ENCODE measurements around the gene SAMD4A. TPM values are rescaled to one million over a fixed set of nuclear protein-coding genes. Genes with fewer than 3 reads are reported as not detected.

Gene SAMD4A
- total RNA-seq, 2 experiments from 2014 or later: 1.0 to 1.2 TPM

- Mint-ChIP-seq H3K9me3 (peaks cover 15% of the 10 kb centered on the region), H3K4me1 (peaks cover 19% of the 10 kb centered on the region), H3K36me3 (ENCODE audit: low read depth) (peaks cover 18% of the 10 kb centered on the region), H3K4me3 (no peak overlapping the region), H3K27ac (no peak overlapping the region), H3K27me3 (peaks cover 36% of the 10 kb centered on the region)
- CTCF ChIA-PET: interaction anchor here (0.6 to 10.1 kb wide), 6 partner anchors 94 to 233 kb away, joined by 3 to 238 read pairs (median 4); no protein-coding TSS in a partner anchor
- POLR2A ChIA-PET: no interaction called here
- no peak for DNase-seq
Observed at GRCh38 chr14:54568821-54569595, 2.1 kb downstream of the SAMD4A start.

GRCh38 chr14:54570047-54570446 lies 3.1 kb downstream of the SAMD4A start:
- peaks cover 18% of the 10 kb centered on the region for H3K36me3 Mint-ChIP-seq (ENCODE audit: low read depth)
- POLR2A ChIA-PET: no interaction called here
- CTCF ChIA-PET: interaction anchor here (1.9 to 10.1 kb wide), 3 partner anchors 121 to 205 kb away, joined by 4 to 238 read pairs (median 25); no protein-coding TSS in a partner anchor

GRCh38 chr14:54570631-54571415 lies 3.9 kb downstream of the SAMD4A start:
- Mint-ChIP-seq H3K4me3 (no peak overlapping the region), H3K27ac (no peak overlapping the region), H3K36me3 (ENCODE audit: low read depth) (peaks cover 18% of the 10 kb centered on the region), H3K27me3 (peaks cover 28% of the 10 kb centered on the region), H3K9me3 (peaks cover 15% of the 10 kb centered on the region), H3K4me1 (peaks cover 10% of the 10 kb centered on the region)
- POLR2A ChIA-PET: no interaction called here
- no peak for DNase-seq
- CTCF ChIA-PET: interaction anchor here (4.5 kb wide), 1 partner anchor 203 kb away, joined by 25 read pairs; no protein-coding TSS in a partner anchor

More at GRCh38 chr14:54570047-54570446, 3.1 kb downstream of the SAMD4A start:
- no peak overlapping the region for H3K4me3 Mint-ChIP-seq
- peaks cover 15% of the 10 kb centered on the region for H3K9me3 Mint-ChIP-seq
- H3K27ac Mint-ChIP-seq: no peak overlapping the region
- peaks cover 28% of the 10 kb centered on the region for H3K27me3 Mint-ChIP-seq
- DNase-seq: no peak
- peaks cover 11% of the 10 kb centered on the region for H3K4me1 Mint-ChIP-seq

GRCh38 chr14:54572316-54572715 lies 5.4 kb downstream of the SAMD4A start:
- peaks cover 31% of the 10 kb centered on the region for H3K27me3 Mint-ChIP-seq
- POLR2A ChIA-PET: no interaction called here

GRCh38 chr14:54574528-54574927 lies 7.6 kb downstream of the SAMD4A start:
- H3K27me3 Mint-ChIP-seq: peaks cover 18% of the 10 kb centered on the region
- CTCF ChIA-PET: interaction anchor here (1.6 to 4.5 kb wide), 4 partner anchors 8 to 199 kb away, joined by 3 to 25 read pairs (median 4); partner anchors contain the start of gene SAMD4A

More at GRCh38 chr14:54572316-54572715, 5.4 kb downstream of the SAMD4A start:
- H3K4me3 Mint-ChIP-seq: no peak overlapping the region
- H3K27ac Mint-ChIP-seq: no peak overlapping the region
- no peak for DNase-seq
- peaks cover 8% of the 10 kb centered on the region for H3K4me1 Mint-ChIP-seq
- CTCF ChIA-PET: interaction anchor here (4.5 kb wide), 1 partner anchor 201 kb away, joined by 25 read pairs; no protein-coding TSS in a partner anchor
- peaks cover 18% of the 10 kb centered on the region for H3K36me3 Mint-ChIP-seq (ENCODE audit: low read depth)
- H3K9me3 Mint-ChIP-seq: peaks cover 15% of the 10 kb centered on the region

GRCh38 chr14:54577494-54577893 lies 10.6 kb downstream of the SAMD4A start:
- ChIA-PET POLR2A (no interaction called here), CTCF (interaction anchor here (1.4 to 2.0 kb wide), 2 partner anchors 12 to 197 kb away, joined by 4 read pairs; no protein-coding TSS in a partner anchor)
- Mint-ChIP-seq H3K4me3 (no peak overlapping the region), H3K27ac (no peak overlapping the region), H3K9me3 (peaks cover 9% of the 10 kb centered on the region), H3K27me3 (peaks cover 10% of the 10 kb centered on the region), H3K36me3 (ENCODE audit: low read depth) (peaks cover 11% of the 10 kb centered on the region), H3K4me1 (no peaks in the 10 kb centered on the region)
- DNase-seq: no peak

More at GRCh38 chr14:54574528-54574927, 7.6 kb downstream of the SAMD4A start:
- Mint-ChIP-seq H3K4me3 (no peak overlapping the region), H3K9me3 (peaks cover 15% of the 10 kb centered on the region), H3K36me3 (ENCODE audit: low read depth) (peaks cover 18% of the 10 kb centered on the region), H3K4me1 (peaks cover 2% of the 10 kb centered on the region), H3K27ac (no peak overlapping the region)
- POLR2A ChIA-PET: no interaction called here
- DNase-seq: no peak

- peaks cover 7% of the 10 kb centered on the region for H3K9me3 Mint-ChIP-seq
- H3K27me3 Mint-ChIP-seq: peaks cover 10% of the 10 kb centered on the region
- H3K4me3 Mint-ChIP-seq: no peak overlapping the region
- ChIA-PET POLR2A (no interaction called here), CTCF (interaction anchor here (1.4 to 2.0 kb wide), 2 partner anchors 12 to 196 kb away, joined by 4 read pairs; no protein-coding TSS in a partner anchor)
- H3K36me3 Mint-ChIP-seq (ENCODE audit: low read depth): peaks cover 8% of the 10 kb centered on the region
- H3K4me1 Mint-ChIP-seq: no peaks in the 10 kb centered on the region
- H3K27ac Mint-ChIP-seq: no peak overlapping the region
- no peak for DNase-seq
Observed at GRCh38 chr14:54577977-54578376, 11.0 kb downstream of the SAMD4A start.

- DNase-seq: no peak
- H3K4me3 Mint-ChIP-seq: no peak overlapping the region
- no peaks in the 10 kb centered on the region for H3K36me3 Mint-ChIP-seq (ENCODE audit: low read depth)
- POLR2A ChIA-PET: no interaction called here
- no peaks in the 10 kb centered on the region for H3K9me3 Mint-ChIP-seq
- no peaks in the 10 kb centered on the region for H3K4me1 Mint-ChIP-seq
- CTCF ChIA-PET: interaction anchor here (0.8 kb wide), 1 partner anchor 111 kb away, joined by 3 read pairs; no protein-coding TSS in a partner anchor
- H3K27me3 Mint-ChIP-seq: peaks cover 10% of the 10 kb centered on the region
- no peak overlapping the region for H3K27ac Mint-ChIP-seq
Observed at GRCh38 chr14:54579621-54580020, 12.7 kb downstream of the SAMD4A start.

GRCh38 chr14:54580933-54581332 lies 14.0 kb downstream of the SAMD4A start:
- Mint-ChIP-seq H3K27ac (no peak overlapping the region), H3K27me3 (peaks cover 10% of the 10 kb centered on the region), H3K4me3 (no peak overlapping the region), H3K4me1 (no peaks in the 10 kb centered on the region), H3K36me3 (ENCODE audit: low read depth) (no peaks in the 10 kb centered on the region), H3K9me3 (no peaks in the 10 kb centered on the region)
- ChIA-PET CTCF (no interaction called here), POLR2A (no interaction called here)
- DNase-seq: no peak

- H3K4me1 Mint-ChIP-seq: peaks cover 3% of the 10 kb centered on the region
- H3K27me3 Mint-ChIP-seq: peaks cover 4% of the 10 kb centered on the region
- H3K36me3 Mint-ChIP-seq (ENCODE audit: low read depth): no peaks in the 10 kb centered on the region
- ChIA-PET CTCF (interaction anchor here (0.6 to 1.8 kb wide), 5 partner anchors 15 to 191 kb away, joined by 3 to 7 read pairs (median 4); partner anchors contain the start of gene SAMD4A), POLR2A (no interaction called here)
- no peaks in the 10 kb centered on the region for H3K9me3 Mint-ChIP-seq
- H3K4me3 Mint-ChIP-seq: no peak overlapping the region
- H3K27ac Mint-ChIP-seq: no peak overlapping the region
- DNase-seq: no peak
Observed at GRCh38 chr14:54582334-54582733, 15.4 kb downstream of the SAMD4A start.

- H3K27me3 Mint-ChIP-seq: peaks cover 1% of the 10 kb centered on the region
- CTCF ChIA-PET: interaction anchor here (1.8 kb wide), 1 partner anchor 17 kb away, joined by 4 read pairs; the partner anchor contains the start of gene SAMD4A
Observed at GRCh38 chr14:54584097-54584496, 17.2 kb downstream of the SAMD4A start.

GRCh38 chr14:54585214-54585613 lies 18.3 kb downstream of the SAMD4A start:
- Mint-ChIP-seq H3K9me3 (no peaks in the 10 kb centered on the region), H3K27ac (no peak overlapping the region), H3K36me3 (ENCODE audit: low read depth) (no peaks in the 10 kb centered on the region), H3K4me1 (peaks cover 9% of the 10 kb centered on the region), H3K4me3 (no peak overlapping the region), H3K27me3 (peaks cover 6% of the 10 kb centered on the region)
- ChIA-PET POLR2A (no interaction called here), CTCF (no interaction called here)
- no peak for DNase-seq

More at GRCh38 chr14:54584097-54584496, 17.2 kb downstream of the SAMD4A start:
- no peaks in the 10 kb centered on the region for H3K9me3 Mint-ChIP-seq
- peaks cover 9% of the 10 kb centered on the region for H3K4me1 Mint-ChIP-seq
- no peak overlapping the region for H3K27ac Mint-ChIP-seq
- POLR2A ChIA-PET: no interaction called here
- H3K36me3 Mint-ChIP-seq (ENCODE audit: low read depth): no peaks in the 10 kb centered on the region
- H3K4me3 Mint-ChIP-seq: no peak overlapping the region
- no peak for DNase-seq

- no peaks in the 10 kb centered on the region for H3K9me3 Mint-ChIP-seq
- no peak overlapping the region for H3K27ac Mint-ChIP-seq
- ChIA-PET POLR2A (no interaction called here), CTCF (no interaction called here)
- no peaks in the 10 kb centered on the region for H3K36me3 Mint-ChIP-seq (ENCODE audit: low read depth)
- DNase-seq: no peak
- peaks cover 15% of the 10 kb centered on the region for H3K4me1 Mint-ChIP-seq
- peaks cover 19% of the 10 kb centered on the region for H3K27me3 Mint-ChIP-seq
- H3K4me3 Mint-ChIP-seq: no peak overlapping the region
Observed at GRCh38 chr14:54589076-54589475, 22.1 kb downstream of the SAMD4A start.
